Urothelium cell line (cell line): ENCODE data around the gene GNG7.
"Not testable (repeated sequence)": the region's sequence is repeated elsewhere in the genome, so short reads cannot be mapped to it uniquely, and the experiment has no call there.

Source experiments
- DNase-seq: peaks from one replicate; pipeline ENCODE4 v3.0.0; 2011; ENCODE audit warnings: low spot score, mixed read lengths
- FAIRE-seq: peaks from 2 replicates; lab custom pipeline; 2011; peaks lifted over from hg19 to GRCh38; lab: Jason Lieb, UNC

Gene GNG7

DNA sequence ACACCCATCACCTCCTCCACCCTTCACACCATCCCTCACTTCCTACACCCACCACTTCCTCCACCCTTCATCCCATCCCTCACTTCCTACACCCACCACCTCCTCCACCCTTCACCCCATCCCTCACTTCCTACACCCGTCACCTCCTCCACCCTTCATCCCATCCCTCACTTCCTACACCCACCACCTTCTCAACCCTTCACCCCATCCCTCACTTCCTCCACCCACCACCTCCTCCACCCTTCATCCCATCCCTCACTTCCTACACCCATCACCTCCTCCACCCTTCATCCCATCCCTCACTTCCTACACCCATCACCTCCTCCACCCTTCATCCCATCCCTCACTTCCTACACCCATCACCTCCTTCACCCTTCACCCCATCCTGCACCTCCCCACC, 11.6 kb upstream of the GNG7 start:
- not testable (repeated sequence) for DNase-seq, FAIRE-seq

DNA sequence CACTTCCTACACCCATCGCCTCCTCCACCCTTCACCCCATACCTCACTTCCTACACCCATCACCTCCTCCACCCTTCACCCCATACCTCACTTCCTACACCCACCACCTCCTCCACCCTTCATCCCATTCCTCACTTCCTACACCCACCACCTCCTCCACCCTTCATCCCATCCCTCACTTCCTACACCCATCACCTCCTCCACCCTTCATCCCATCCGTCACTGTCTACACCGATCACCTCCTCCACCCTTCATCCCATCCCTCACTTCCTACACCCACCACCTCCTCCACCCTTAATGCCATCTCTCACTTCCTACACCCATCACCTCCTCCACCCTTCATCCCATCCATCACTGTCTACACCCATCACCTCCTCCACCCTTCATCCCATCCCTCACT, 10.7 kb upstream of the GNG7 start:
- not testable (repeated sequence) for DNase-seq, FAIRE-seq

DNA sequence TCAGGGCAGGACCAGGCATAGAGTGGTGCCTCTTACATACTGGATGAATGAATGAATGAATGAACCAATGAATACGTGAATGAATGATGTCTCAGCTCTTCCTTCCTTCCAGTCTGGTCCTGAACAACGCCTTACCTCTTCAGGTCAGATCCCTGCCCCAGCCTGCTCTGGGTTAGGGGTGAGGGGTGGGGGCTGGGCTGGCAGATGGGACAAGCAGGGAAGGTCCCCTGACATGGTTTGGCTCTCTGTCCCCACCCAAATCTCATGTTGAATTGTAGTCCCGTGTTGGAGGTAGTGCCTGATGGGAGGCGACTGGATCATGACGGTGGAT, 9.3 kb upstream of the GNG7 start:
- no peak for DNase-seq
- no peak for FAIRE-seq

DNA sequence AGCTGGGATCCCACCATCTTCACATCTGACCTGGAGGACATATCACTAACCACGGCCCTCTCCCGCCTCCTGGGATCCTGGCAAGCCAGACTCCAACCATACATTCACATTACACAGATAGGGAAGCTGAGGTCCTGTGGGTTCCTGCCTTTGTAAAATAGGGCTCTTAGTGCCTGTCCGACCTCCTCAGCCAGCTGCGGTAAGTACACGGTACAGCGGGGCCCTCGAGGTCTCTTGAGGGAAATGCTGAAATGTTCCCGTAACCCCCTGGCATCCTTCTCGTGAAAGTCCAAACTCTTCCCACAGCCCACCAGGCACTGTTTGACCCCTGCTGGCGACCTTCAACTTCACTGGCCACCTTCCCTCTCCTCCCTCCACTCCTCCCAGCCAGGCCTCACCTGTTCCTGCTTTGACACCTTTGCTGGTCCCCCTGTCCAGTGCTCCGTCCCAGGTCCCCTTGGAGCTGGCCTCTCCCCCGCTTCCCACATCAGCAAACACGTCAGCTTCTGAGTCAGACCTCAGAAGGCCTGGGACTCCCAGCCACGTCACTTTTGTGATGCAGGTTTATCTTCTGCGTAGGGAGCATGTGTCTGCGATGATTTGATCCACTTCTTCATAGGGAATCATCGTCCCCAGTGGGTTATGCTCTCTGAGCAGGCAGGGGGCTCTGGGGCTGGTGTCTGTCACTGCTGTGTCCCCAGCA, 8.8 kb upstream of the GNG7 start:
- DNase-seq (no peak), FAIRE-seq (no peak)

DNA sequence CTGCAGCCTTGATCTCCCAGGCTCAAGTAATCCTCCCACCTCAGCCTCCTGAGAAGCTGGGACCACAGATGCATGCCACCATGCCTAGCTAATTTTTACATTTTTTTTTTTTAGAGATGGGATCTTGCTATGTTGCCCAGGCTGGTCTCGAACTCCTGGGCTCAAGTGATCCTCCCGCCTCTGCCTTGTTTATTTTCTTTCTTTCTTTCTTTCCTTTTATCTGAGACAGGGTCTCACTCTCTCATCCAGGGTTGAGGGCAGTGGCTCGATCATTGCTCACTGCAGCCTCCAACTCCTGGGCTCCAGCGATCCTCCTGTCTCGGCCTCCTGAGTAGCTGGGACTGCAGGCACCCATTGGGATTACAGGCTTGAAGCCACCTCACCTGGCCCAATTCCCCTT, 3.8 kb upstream of the GNG7 start:
- DNase-seq (no peak), FAIRE-seq (no peak)

DNA sequence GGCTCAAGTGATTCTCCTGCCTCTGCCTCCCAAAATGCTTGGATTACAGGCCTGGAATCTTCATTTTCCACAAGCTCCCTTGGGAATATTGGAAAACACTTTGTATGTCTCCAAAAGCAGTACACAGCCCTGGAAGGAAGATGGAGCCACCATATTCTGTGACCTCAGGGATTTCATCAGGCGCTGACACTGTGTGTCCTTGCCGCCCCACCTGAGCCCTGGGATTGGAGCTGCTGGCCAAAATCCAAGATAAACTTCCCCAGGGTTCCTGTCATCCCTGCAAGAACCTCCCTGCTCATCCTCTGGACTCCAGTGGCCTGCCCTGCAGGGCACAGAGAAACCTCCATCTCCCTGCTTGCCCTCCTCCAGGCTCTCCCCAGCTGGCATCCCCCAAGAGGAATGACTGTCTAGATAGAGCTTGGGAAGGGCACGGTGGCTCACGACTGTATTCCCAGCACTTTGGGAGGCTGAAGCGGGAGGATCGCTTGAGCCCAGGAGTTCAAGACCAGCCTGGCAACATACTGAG, 1.3 kb upstream of the GNG7 start:
- DNase-seq = no peak
- FAIRE-seq = no peak

DNA sequence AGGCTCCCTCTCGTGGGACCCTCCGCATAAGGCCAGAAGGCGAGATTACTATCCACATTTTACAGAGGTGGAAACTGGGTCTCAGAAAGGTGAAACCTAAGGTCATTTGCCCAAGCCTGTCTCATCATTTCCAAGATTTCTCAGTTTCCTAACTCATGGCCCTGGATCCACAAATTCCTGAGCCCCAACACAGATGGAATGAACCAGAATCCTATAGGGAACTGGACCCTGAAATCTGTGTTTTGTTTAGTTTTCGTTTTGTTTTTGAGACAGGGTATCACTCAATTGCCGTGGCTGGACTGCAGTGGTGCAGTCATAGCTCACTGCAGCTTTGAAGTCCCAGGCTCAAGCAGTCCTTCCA, 563 bp upstream of the GNG7 start:
- FAIRE-seq (no peak), DNase-seq (no peak)

DNA sequence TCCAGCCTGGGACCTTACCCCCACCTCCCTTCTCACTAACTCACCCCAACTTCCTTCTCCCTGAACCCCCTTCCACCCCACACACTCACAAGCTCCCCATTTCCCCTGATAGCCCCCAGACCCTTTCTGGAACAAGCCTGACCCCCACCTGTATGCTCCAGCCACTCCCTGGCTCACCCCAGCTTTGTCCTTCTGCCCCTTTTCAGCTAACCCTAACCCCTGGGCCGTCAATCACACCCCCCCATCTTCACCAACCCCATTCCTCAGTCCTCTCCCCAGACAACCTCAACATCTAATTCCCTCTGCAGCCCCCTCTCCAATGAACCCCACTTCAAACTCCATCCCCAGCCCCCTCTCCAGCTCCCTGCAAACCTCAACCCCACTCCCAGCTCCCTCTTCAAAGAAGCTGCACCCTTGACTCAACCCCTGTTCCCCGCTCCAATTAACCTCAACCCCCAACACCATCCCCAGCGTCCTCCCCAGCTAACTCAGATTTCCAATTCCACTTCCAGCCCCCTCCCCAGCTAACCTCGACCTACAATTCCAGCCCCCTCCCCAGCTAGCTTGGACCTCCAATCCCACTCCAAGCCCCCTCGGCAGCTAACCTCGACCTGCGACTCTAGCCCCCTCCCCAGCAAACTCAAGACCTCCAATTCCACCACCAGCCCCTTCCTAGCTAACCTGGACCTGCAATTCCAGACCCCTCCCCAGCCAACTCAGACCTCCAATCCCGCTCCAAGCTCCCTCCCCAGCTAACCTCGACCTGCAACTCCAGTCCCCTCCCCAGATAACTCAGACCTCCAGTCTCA, 929 bp downstream of the GNG7 start:
- FAIRE-seq (no peak), DNase-seq (no peak)

DNA sequence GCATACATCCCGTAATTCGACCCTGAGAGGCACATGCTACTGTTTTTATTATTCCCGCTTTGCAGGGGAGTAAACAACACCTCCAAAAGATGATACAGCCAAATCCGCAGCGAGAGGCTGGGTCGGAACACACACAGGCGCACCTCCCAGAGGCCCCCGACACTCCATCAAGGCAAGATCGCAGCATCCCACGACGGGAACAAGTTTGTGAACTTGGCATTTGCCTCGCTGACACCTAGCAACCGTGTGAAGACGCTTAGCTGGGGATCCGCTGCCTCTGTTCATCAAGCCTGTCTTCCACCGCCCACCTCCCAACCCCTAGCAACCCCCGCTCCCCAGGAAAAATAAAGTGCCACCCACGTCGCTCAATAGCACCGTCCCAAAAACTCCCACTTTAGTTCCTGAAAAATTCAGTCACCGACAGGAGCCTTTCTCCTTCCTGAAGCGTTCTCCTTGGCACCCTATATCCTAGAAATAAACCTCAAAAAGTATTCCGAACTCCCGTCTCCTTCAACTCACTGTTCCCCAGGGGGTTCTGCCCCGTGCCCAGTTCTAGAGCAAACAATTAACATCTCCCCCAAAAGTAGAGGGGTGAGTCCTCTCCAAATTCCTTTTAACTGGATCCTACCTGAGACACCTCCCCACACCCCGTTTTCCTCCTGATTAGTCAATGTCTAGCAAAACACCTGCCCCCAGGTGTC, 1.7 kb downstream of the GNG7 start:
- DNase-seq (no peak), FAIRE-seq (no peak)

DNA sequence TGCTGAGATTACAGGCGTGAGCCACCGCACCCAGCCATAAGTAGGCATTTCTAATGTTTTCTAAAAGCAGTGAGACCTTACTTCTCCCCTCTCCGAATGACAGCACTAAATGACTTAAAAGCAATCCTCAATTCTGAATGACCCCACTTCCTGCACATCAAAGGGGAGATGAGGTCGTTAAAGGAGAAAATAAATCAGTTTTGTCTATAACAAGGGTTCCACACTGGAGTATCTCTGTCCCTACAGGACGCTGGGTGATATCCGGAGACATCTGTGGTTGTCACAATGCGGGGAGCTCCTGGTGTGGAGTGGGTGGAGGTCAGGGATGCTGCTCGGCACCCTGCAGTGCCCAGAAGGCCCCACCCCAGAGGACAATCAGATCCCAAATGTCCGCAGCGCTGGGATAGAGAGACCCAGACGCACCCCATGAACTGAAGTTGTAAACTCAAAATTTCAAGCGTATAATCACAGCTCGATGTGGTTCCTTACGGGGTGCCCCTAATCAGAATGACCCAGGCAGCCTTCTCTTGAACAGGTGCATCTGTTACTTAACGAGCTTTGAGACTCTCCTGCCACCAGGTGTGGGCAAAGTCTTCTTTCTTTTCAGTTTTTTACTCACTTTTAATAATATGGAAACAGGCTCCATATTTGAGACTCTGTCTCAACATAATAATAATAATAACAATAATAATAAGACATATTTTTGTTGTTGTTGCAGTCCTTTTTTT, 2.9 kb downstream of the GNG7 start:
- DNase-seq (no peak), FAIRE-seq (no peak)

DNA sequence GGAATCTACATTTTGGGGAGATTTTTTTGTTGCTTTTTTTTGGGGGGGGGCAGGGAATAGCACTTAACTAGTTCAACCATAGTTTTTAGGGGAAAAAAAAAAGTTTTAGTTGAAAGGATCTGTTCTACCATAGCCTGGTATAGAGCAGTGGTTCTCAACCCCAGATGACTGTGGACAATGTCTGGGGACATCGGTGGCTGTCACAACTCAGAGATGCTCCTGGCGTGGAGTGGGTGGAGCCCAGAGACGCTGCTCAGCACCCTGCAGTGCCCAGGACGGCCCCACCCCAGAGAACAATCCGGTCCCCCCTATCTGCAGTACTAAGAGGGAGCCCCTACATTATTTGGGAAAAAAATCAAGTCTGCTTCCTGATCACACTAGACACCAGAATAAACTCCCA, 8.3 kb downstream of the GNG7 start:
- FAIRE-seq = no peak
- DNase-seq = no peak

DNA sequence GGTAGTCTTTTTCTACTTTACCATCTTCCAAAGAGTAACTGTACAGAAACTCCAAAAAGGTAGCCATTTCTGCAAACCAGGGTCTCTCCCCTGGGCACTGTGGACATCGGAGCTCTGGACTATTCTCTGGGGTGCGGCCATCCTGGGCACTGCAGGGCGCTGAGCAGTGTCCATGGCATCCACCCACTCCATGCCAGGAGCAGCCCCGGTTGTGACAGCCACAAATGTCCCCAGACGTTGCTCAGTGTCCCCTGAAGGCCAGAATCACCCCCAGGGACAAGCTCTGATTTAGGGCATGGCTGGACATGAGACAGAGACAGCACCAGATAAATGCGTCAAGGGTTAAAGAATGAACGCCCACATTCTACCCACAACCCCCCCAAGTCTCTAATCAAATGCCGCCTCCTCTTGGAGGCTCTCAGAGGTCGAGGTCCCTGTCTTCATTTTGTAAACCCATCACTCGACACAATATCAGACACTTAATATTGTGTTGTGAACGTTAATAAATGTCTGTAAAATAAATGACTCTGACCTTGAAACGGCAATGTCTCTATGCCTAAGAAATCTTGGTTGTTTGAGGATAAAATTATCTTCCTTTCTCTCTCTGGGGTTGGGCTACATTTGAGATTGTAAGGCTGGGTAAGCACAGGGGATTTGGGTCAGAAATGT, 8.9 kb downstream of the GNG7 start:
- no peak for FAIRE-seq
- no peak for DNase-seq

DNA sequence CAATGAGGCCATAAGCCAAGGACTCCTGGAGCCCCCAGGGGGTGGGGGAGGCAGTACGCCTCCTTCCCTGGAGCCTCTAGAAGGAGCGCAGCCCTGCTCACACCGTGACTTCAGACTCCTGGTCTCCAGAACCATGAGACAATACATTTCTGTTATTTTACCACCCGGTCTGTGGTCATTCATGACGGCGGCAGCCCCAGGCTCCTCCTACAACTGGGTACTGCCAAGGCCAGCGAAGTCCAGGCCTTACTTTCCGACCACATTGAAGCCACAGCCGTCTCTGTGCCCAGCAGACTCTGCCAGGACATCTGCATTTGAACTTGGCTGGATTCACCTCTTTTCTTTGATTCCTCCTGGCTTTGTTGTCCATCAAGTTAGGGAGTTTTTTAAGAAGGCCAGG, 10.5 kb downstream of the GNG7 start:
- FAIRE-seq = no peak

DNA sequence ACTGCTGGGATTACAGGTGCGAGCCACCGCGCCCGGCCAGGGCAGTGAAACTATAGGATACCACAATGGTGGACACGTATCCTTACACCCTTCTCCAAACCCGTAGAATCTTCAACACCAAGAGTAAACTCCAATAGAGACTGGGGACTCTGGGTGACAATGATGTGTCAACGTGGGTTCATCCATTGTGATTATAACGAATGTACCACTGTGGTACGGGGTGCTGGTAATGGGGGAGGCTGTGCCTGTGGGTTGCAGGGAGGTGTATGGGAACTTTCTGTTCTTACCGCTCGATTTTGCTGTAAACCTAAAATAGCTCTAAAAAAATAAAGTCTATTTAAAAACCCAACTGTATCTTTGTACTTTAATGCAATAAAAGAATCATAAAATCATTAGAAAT, 11.6 kb downstream of the GNG7 start:
- FAIRE-seq = no peak
- DNase-seq = no peak

More for the DNA sequence above, 10.5 kb downstream of the GNG7 start:
- DNase-seq = no peak

DNA sequence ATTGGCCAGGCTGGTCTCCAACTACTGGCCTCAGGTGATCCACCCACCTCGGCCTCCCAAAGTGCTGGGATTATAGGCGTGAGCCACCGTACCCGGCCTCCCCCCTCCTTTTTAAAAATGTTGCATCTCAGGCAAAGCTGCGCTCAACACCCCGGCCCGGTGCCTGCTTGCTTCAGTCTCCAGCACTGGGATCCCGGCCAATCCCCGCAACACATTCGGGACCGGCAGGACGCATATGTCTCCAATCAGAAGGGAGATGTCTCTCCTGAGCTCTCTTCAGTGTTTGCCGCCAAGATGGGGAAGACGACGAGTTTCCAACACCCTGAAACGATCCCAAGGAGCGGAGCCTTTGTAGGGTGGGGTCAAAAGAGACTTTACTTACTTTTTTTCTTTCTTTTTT, 16.1 kb downstream of the GNG7 start:
- FAIRE-seq (no peak), DNase-seq (no peak)

DNA sequence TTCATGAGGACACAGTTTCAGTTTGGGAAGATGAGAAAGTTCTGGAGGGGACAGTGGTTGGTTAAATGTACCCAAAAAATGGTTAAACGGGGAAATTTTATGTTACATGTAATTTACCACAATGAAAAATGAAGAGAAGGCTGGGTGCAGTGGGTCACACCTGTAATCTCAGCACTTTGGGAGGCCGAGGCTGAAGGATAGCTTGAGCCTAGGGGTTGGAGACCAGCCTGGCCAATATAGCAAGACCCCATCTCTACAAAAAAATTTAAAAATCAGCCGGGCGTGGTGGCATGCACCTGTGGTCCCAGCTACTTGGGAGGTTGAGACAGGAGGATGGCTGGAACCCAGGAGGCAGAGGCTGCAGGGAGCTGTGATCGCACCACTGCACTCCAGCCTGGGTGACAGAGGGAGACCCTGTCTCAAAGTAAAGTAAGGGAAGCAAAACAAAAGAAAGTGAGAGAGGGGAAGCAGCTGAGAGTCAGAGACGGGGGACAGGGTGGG, 17.2 kb downstream of the GNG7 start:
- FAIRE-seq (no peak), DNase-seq (no peak)

DNA sequence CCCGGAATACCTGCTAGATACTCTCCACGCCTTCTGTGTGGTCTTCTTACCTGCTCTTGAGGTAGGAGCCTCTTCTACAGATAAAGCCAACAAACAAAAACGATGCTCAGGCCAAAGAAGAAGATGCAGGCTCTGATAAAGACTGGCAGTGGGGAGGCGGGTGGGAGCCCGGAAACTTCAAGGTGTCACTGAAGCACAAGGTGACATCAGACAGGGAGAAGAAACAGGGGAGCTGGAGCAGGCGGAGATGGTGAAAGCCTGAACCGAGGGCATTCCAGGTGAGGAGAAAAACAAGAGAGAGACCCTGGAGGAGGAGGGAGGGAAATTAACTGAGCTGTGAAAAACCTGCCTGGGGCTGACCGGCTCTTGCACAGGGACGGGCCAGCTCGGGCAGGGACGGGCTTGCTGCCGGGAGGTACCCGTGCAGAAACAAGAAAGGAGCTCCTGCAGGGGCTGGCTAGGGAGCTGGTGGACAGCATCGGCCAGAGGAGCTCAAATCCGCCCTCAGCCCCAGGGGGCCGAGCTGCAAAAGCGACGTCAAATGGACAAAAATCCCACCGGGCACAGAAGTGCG, 19.0 kb downstream of the GNG7 start:
- DNase-seq (no peak), FAIRE-seq (no peak)

DNA sequence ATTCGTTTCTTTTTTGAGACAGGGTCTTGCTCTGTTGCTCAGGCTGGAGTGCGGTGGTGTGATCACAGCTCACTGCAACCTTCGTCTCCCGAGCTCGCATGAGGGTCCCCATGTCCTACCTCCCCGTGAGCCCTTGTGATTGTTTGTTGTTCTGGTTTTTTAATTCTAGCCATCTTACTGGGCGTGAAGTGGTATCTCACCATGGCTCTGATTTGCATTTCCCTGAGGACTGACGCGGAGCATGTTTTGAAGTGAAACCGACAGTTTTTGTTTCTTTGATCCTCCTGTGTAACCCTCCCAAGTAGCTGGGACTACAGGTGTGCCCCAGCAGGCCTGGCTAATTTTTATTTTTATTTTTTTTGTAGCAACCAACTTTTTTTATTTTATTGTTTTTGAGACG, 21.7 kb downstream of the GNG7 start:
- no peak for FAIRE-seq
- no peak for DNase-seq

DNA sequence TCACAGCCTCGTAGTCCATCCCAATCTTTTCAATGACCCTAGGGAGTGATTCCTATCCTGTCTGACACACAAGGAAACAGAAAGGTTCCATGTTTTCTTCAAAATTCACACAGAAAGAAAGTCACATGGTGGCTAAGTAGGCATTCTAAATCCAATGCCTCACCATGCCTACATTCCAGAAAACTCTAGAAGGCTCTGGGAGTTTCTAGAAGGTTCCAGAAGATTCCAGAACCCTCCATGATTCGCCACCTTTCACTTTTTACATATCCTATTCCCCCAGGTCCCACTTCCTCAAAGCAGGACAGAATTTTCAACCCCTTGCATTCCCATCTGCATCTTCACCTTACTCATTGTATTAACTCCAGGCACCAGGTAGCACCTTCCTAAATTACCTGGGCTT, 23.1 kb downstream of the GNG7 start:
- FAIRE-seq = no peak
- DNase-seq = no peak

DNA sequence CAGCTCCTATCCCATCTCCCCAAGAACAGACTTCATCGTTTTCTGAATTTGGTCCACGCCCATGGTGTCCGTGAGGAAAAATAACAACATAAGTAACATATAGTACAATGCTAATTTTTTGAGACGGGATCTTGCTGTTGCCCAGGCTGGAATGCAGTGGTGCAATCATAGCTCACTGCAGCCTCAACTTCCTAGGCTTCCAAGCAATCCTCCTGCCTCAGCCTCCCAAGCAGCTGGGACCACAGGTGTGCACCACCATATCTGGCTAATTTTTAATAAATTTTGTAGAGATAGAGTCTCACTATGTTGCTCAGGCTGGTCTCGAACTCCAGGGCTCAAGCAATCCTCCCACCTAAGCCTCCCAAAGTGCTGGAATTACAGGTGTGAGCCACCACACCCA, 23.5 kb downstream of the GNG7 start:
- DNase-seq, FAIRE-seq: not testable (repeated sequence)
